Measurements from ENCODE around the gene WDFY4. TPM values are rescaled to one million over a fixed set of nuclear protein-coding genes. Genes with fewer than 3 reads are reported as not detected.

WDFY4 gene
- total RNA-seq, 1 experiment from 2014 or later, result 0.22 TPM

DNA sequence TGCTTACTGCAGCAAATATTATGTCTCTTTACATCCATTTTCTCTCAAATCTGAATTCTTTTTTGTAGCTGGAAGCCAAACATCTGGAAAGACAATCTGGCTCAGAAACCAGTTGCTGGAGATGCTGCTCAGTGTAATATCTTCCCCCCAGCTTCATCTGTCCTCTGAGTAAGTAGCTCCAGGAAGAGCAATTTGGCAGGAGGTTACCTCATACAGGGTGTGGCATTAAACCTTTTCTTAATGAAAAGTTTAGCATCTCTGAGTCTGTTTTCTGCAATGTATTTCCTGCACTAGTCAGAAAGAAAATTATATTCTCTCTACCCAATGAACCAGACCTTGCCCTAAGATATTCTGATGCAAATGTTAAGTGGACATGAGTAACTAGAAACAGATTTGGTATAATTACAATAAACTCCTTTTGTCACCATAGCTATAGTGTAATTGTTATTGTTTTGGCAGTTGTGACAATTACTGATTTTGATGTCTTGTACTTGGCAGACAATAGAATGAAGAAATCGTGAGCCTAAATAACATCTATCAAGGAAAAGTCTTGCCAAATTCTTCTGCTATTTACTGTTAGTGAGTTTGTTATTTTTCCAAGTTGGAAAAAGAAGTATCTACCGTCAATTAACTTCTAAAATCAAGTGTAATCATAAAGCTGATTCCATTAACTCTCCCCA lies 123.3 kb downstream of the WDFY4 start:
- H2AFZ ChIP-seq (ENCODE audit: low read depth, low read length, poor library complexity, severe bottlenecking), result no peak overlapping the region
- intact Hi-C loops (cut with micrococcal nuclease), result no loop called here
- H3K9me2 ChIP-seq (ENCODE audit: insufficient read depth), result no peaks in the 10 kb centered on the region
- ATAC-seq (no peak), DNase-seq (ENCODE audit: low read depth, low spot score) (no peak)
- H3K4me1 ChIP-seq (ENCODE audit: control insufficient read depth in 1 of 2, insufficient read depth in 2 of 2, low read length in 2 of 2), result peaks cover 0 to 7% of the 10 kb centered on the region in 2 experiments; a peak in 1 of 4 replicates
- no peaks in the 10 kb centered on the region for H4K20me1 ChIP-seq (ENCODE audit: insufficient read depth)
- RAD21 ChIA-PET (ENCODE audit: low non-redundant PET in 1 of 2, low total read pairs in 2 of 2, uncharacterized antibody in 2 of 2, unreplicated experiment in 2 of 2), result no interaction called here
- H3K27ac ChIP-seq (ENCODE audit: low read depth, low read length), result no peak overlapping the region
- no TSS peak for BruUV-seq (replicated peaks)
- no peaks in the 10 kb centered on the region for H3K9me3 ChIP-seq (ENCODE audit: control insufficient read depth in 1 of 2, insufficient read depth in 1 of 2, low read depth in 1 of 2, low read length in 2 of 2)
- H3K9ac ChIP-seq (ENCODE audit: low read length), result no peak overlapping the region
- H3K4me2 ChIP-seq (ENCODE audit: low read length), result no peak overlapping the region
- H3K79me2 ChIP-seq (ENCODE audit: insufficient read depth, low read length), result no peaks in the 10 kb centered on the region
- TF ChIP-seq EZH2phosphoT487 (IDR thresholded peaks at IDR 0.05; ENCODE audit: borderline replicate concordance) (no peak), POLR2A (IDR thresholded peaks at IDR 0.05; ENCODE audit: borderline replicate concordance, extremely low read depth, insufficient read depth, insufficient read length) (no peak), ZFX (IDR thresholded peaks at IDR 0.05) (no peak), TCF7L2 (IDR thresholded peaks at IDR 0.05; ENCODE audit: borderline replicate concordance, extremely low read depth, insufficient read depth, insufficient read length) (no peak), SIN3A (IDR thresholded peaks at IDR 0.05; ENCODE audit: low read depth) (no peak), SP1 (IDR thresholded peaks at IDR 0.05; ENCODE audit: low read depth) (no peak), POLR2AphosphoS5 (IDR thresholded peaks at IDR 0.05; ENCODE audit: low read depth, low read length) (no peak), CBX3 (IDR thresholded peaks at IDR 0.05; ENCODE audit: low read depth) (no peak), EZH2 (IDR thresholded peaks at IDR 0.05) (no peak), YY1 (IDR thresholded peaks at IDR 0.05; ENCODE audit: extremely low read depth, insufficient replicate concordance, low read depth, low read length) (no peak), EGR1 (IDR thresholded peaks at IDR 0.05; ENCODE audit: low read depth) (no peak), CEBPB (IDR thresholded peaks at IDR 0.05; ENCODE audit: low read depth) (no peak), RAD21 (IDR thresholded peaks at IDR 0.05; ENCODE audit: low read depth) (no peak)
- TF ChIP-seq, protein P1, sequence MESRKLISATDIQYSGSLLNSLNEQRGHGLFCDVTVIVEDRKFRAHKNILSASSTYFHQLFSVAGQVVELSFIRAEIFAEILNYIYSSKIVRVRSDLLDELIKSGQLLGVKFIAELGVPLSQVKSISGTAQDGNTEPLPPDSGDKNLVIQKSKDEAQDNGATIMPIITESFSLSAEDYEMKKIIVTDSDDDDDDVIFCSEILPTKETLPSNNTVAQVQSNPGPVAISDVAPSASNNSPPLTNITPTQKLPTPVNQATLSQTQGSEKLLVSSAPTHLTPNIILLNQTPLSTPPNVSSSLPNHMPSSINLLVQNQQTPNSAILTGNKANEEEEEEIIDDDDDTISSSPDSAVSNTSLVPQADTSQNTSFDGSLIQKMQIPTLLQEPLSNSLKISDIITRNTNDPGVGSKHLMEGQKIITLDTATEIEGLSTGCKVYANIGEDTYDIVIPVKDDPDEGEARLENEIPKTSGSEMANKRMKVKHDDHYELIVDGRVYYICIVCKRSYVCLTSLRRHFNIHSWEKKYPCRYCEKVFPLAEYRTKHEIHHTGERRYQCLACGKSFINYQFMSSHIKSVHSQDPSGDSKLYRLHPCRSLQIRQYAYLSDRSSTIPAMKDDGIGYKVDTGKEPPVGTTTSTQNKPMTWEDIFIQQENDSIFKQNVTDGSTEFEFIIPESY (IDR thresholded peaks at IDR 0.05; ENCODE audit: extremely low read depth, insufficient replicate concordance, low read length), result no peak
- TF ChIP-seq, protein P2, sequence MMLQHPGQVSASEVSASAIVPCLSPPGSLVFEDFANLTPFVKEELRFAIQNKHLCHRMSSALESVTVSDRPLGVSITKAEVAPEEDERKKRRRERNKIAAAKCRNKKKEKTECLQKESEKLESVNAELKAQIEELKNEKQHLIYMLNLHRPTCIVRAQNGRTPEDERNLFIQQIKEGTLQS (IDR thresholded peaks at IDR 0.05), result no peak
- TF ChIP-seq, protein P3, sequence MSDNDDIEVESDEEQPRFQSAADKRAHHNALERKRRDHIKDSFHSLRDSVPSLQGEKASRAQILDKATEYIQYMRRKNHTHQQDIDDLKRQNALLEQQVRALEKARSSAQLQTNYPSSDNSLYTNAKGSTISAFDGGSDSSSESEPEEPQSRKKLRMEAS (IDR thresholded peaks at IDR 0.05), result no peak
- no peaks in the 10 kb centered on the region for H3K36me3 ChIP-seq (ENCODE audit: control insufficient read depth in 1 of 2, insufficient read depth in 2 of 2, low read length in 2 of 2)
- no peak overlapping the region for H3K4me3 ChIP-seq (replicated peaks in 1 of 2; ENCODE audit: low read depth in 1 of 2, low read length in 2 of 2)
- POLR2A ChIA-PET, result no interaction called here
- CTCF ChIA-PET, result no interaction called here
- H3K27me3 ChIP-seq (ENCODE audit: insufficient read depth, low read length), result 0 out of 2 replicates have a peak, but pooled peaks cover 10% of the 10 kb centered on the region
